Prostate gland (tissue), 1 donor: ENCODE data around the gene LIMS2.

ENCODE experiments used
- POLR2A ChIP-seq: fragments of 450-650 bp; IDR thresholded peaks from one replicate; pipeline ENCODE4 v1.6.1; 2016; ENCODE audit warnings: antibody characterized with exemption, mild to moderate bottlenecking
- POLR2AphosphoS5 ChIP-seq: sonication (generic); formaldehyde crosslinking; IDR thresholded peaks from one replicate; pipeline ENCODE4 v1.6.1; 2017; ENCODE audit warnings: antibody characterized with exemption

DNA sequence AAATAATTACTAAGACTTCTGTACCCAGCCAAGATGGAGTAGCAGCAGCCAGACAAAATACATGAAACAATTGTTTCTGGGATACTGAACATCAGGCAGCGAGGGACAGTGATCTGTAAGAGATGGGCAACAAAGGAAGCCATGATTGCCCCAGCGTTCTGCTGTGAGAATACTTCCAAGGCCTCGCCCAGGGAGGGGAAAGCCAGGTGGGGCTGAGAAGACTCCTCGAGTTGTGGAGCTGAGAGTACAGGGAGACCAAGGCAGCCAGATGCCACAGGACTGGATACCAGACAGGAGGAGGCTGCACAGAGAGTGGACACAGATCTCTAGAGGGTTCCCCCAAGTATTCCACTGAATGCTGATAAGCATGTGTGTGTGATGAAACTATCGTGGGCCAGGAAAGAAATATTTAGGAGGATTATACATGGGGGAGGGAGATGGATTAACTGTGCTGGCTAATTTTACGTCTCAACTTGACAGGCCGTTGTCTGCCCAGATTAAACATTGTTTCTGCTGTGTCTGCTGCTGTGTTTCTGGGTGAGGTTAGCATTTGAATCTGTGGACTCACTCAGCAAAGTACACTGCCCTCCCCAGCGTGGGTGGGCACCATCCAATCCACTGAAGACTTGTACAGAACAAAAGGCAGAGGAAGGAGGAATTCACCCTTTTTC, 10.2 kb upstream of the LIMS2 start:
- no peak for TF ChIP-seq POLR2A
- TF ChIP-seq POLR2AphosphoS5, result no peak
